Astrocyte (in vitro differentiated cells and primary cell): ENCODE data around the gene DHPS.

ENCODE experiments used
- CTCF ChIP-seq: IDR thresholded peaks from 2 replicates; pipeline ENCODE4 v1.5.1; 2011; ENCODE audit warnings: low read depth, mild to moderate bottlenecking, inconsistent platforms, low read length, moderate library complexity; ENCODE audit not compliant: insufficient read depth
- EZH2 ChIP-seq: IDR thresholded peaks from 2 replicates; pipeline ENCODE4 v1.6.1; 2012; ENCODE audit warnings: mild to moderate bottlenecking, low read length, inconsistent platforms; ENCODE audit not compliant: insufficient read depth

- TF ChIP-seq CTCF: no peak
- no peak for TF ChIP-seq EZH2
Measured at GRCh38 chr19:12626958-12627357, 54.7 kb downstream of the DHPS start.
